Skeletal muscle satellite cell (primary cell): ENCODE results near the gene BICDL2.

Source experiments
- H3K27me3 ChIP-seq: 2 replicates; pipeline ENCODE4 v1.7.0; 2013; ENCODE audit warnings: low read length; ENCODE audit not compliant: control insufficient read depth, insufficient read depth
- H3K36me3 ChIP-seq: 2 replicates; pipeline ENCODE4 v1.7.0; 2013; ENCODE audit warnings: mild to moderate bottlenecking, control low read depth, low read length; ENCODE audit not compliant: insufficient read depth
- H3K4me1 ChIP-seq: 2 replicates; pipeline ENCODE4 v1.7.0; 2013; ENCODE audit warnings: low read length; ENCODE audit not compliant: control insufficient read depth, insufficient read depth
- H3K4me2 ChIP-seq: 2 replicates; pipeline ENCODE4 v1.7.0; 2013; ENCODE audit warnings: mild to moderate bottlenecking, low read length
- H3K4me3 ChIP-seq: 2 replicates; pipeline ENCODE4 v1.7.0; 2013; ENCODE audit warnings: low read length
- H3K9ac ChIP-seq: 2 replicates; pipeline ENCODE4 v1.7.0; 2013; ENCODE audit warnings: mild to moderate bottlenecking, low read depth, low read length, moderate library complexity
- H3K9me3 ChIP-seq: replicated peaks from 2 replicates; pipeline ENCODE4 v1.7.0; 2013; ENCODE audit warnings: mild to moderate bottlenecking, control low read depth, low read length

The BICDL2 gene

GRCh38 chr16:2999929-3000328 is 36.8 kb downstream of the BICDL2 start:
- H3K36me3 ChIP-seq = no peaks in the 10 kb centered on the region
- H3K9ac ChIP-seq = no peak overlapping the region
- no peaks in the 10 kb centered on the region for H3K4me1 ChIP-seq
- no peak overlapping the region for H3K4me3 ChIP-seq
- H3K4me2 ChIP-seq = no peak overlapping the region
- H3K27me3 ChIP-seq = peaks cover 14% of the 10 kb centered on the region
- H3K9me3 ChIP-seq = no peaks in the 10 kb centered on the region

- Histone ChIP-seq H3K27me3 (peaks cover 14% of the 10 kb centered on the region), H3K9ac (no peak overlapping the region), H3K4me3 (no peak overlapping the region), H3K9me3 (no peaks in the 10 kb centered on the region), H3K4me1 (no peaks in the 10 kb centered on the region), H3K36me3 (no peaks in the 10 kb centered on the region), H3K4me2 (no peak overlapping the region)
Measured at GRCh38 chr16:2996298-2996697, 40.4 kb downstream of the BICDL2 start.

DNA sequence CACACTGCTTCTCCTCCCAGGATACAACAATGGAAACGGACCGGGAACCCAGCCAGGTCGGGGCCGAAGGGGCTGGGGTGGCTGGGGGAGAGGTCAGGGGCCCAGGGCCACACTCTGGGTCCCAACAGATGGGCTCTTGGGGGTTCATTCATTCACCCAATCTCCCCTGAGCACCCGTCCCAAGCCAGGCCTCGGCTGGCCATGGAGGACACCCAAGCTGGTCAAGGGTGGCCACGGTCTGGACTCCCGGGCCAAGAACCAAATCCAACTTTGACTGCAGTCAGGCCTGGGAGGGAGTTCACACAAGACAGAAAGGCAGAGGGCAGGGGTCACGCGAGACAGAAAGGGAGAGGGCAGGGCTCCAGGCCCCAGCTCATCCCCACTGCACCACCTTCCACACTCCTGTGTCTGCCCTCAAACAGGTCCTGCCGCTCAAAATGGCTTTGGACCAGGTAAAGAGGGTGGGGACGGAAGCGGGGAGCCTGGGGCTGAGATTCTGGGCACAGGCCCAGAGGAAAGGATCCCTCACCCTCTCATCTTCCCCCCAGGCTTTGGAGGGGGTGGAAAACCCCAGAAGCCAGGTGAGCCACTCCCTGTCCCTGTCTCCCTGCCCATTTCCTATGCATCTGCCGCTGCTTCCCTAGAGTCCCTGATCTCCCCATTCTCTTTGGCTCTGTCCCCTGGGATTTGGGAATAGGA is 44.2 kb downstream of the BICDL2 start:
- no peak overlapping the region for H3K9ac ChIP-seq
- no peaks in the 10 kb centered on the region for H3K36me3 ChIP-seq
- H3K4me2 ChIP-seq = no peak overlapping the region
- H3K4me1 ChIP-seq = no peaks in the 10 kb centered on the region
- H3K4me3 ChIP-seq = no peak overlapping the region
- H3K9me3 ChIP-seq = no peaks in the 10 kb centered on the region
- H3K27me3 ChIP-seq = peaks cover 4% of the 10 kb centered on the region

DNA sequence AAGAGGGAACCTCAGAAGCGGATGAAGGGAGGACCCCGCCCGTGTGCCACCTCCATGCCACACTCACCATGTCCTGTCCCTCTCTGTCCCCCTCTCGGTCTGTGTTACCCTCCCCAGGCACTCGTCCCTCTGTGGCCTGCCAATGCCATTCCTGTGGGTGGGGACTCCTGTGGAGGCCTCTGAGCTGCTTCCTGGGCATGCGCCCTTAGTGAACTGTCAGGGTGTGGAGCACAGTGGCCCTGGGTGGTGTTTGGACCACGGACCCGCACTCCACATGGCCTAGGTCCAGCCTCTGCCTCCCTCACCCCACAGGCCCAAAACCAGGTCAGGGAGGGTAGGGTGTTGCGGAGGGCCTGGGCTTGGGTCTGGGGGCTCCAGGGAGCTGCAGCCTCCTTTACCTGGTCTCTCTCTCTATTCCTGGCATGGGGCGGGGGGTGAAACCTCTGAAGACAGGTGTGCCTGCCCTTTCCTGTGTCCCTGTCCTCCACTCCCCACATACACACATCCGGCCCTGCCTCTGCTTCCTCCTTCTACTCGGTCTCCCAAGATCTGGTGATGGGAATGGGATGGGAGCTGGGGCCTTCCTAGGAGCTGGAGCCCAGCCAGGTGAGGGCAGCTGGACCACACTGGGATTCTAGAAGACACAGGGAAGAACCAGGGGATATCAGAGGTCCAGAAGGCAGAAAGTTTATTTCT is 45.0 kb downstream of the BICDL2 start:
- Histone ChIP-seq H3K4me3 (no peak overlapping the region), H3K9ac (no peak overlapping the region), H3K36me3 (no peaks in the 10 kb centered on the region), H3K4me2 (no peak overlapping the region), H3K9me3 (no peaks in the 10 kb centered on the region), H3K27me3 (peaks cover 4% of the 10 kb centered on the region), H3K4me1 (no peaks in the 10 kb centered on the region)

- Histone ChIP-seq H3K4me1 (peaks cover 1% of the 10 kb centered on the region), H3K4me2 (no peak overlapping the region), H3K9me3 (no peaks in the 10 kb centered on the region), H3K27me3 (no peaks in the 10 kb centered on the region), H3K4me3 (no peak overlapping the region), H3K9ac (no peak overlapping the region), H3K36me3 (no peaks in the 10 kb centered on the region)
Measured at GRCh38 chr16:2990891-2991290, 45.9 kb downstream of the BICDL2 start.

DNA sequence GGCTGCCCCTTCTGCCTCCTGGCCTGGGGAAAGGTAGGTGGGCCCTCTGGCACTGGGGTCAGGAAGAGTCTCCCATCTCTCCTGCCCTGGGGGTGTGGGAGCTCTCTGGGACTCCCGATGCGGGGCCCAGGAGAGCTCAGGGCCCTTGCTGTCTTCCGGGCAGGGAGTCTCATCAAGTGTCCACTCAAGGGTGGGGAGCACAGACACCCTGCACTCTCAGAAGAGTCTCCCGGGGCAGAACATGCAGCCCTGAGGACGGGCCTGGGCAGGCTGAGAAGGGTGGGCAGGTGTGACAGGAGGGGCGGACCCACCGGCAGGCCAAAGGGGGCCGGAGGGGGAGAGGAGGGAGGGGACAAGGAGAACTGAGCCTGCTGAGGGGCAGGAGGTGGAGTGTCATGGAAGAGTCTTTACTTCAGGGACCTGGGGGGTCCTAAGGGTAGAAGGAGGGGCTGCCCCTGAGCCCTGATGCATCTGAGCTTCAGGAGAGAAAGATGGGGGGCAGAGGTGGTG is 48.1 kb downstream of the BICDL2 start:
- no peak overlapping the region for H3K4me2 ChIP-seq
- no peak overlapping the region for H3K4me3 ChIP-seq
- H3K27me3 ChIP-seq = no peaks in the 10 kb centered on the region
- peaks cover 14% of the 10 kb centered on the region for H3K4me1 ChIP-seq
- H3K9ac ChIP-seq = no peak overlapping the region
- H3K9me3 ChIP-seq = no peaks in the 10 kb centered on the region
- no peaks in the 10 kb centered on the region for H3K36me3 ChIP-seq

DNA sequence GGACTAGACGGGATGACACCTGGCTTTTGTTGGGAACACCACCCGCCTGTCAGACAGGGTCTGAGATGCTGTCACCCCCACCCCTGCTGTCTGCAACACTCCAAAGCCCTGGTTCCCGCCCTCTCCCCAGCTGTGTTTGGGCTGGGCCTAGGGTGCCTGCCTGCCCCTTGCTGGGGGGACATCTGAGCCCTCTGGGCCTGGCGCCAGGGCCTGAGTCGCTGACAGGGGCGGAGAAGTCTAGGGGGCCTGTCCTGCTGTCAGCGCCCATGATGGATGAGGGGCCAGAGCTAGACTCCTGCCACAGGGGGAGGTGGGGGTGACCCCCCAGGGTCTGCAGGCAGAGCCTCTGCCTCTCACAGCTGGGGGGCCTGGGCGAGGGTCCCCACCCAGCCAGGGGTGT is 48.9 kb downstream of the BICDL2 start:
- H3K9ac ChIP-seq = no peak overlapping the region
- H3K9me3 ChIP-seq = no peaks in the 10 kb centered on the region
- H3K4me2 ChIP-seq = no peak overlapping the region
- peaks cover 14% of the 10 kb centered on the region for H3K4me1 ChIP-seq
- H3K4me3 ChIP-seq = no peak overlapping the region
- H3K27me3 ChIP-seq = no peaks in the 10 kb centered on the region
- H3K36me3 ChIP-seq = no peaks in the 10 kb centered on the region

DNA sequence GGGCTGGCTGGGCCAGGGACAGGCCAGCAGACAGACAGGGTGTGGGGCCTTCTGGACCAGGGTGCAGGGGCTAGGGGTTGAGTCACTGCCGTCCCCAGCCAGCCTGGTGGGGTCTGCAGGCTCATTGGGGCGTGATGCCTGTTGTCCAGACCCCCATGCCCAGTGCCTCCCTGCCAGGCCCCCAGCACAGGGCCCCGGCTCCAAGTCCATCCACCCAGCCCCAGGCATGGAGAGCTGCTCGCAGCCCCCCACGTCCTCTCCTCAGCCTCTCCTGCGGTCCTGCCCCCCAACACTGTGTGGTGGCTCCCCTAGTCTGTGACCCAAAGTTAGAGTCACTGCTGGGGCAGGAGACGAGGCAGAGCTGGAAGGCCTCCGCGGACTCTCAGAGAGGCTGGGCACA is 49.5 kb downstream of the BICDL2 start:
- no peaks in the 10 kb centered on the region for H3K27me3 ChIP-seq
- H3K4me3 ChIP-seq = no peak overlapping the region

GRCh38 chr16:2986623-2987188 is 50.0 kb downstream of the BICDL2 start:
- H3K4me3 ChIP-seq = no peak overlapping the region
- H3K4me1 ChIP-seq = peaks cover 14% of the 10 kb centered on the region
- H3K4me2 ChIP-seq = no peak overlapping the region
- H3K27me3 ChIP-seq = no peaks in the 10 kb centered on the region
- no peak overlapping the region for H3K9ac ChIP-seq
- no peaks in the 10 kb centered on the region for H3K9me3 ChIP-seq
- H3K36me3 ChIP-seq = no peaks in the 10 kb centered on the region

More for the DNA sequence above, 49.5 kb downstream of the BICDL2 start:
- Histone ChIP-seq H3K9me3 (no peaks in the 10 kb centered on the region), H3K4me2 (no peak overlapping the region), H3K9ac (no peak overlapping the region), H3K4me1 (peaks cover 14% of the 10 kb centered on the region), H3K36me3 (no peaks in the 10 kb centered on the region)

GRCh38 chr16:2985893-2986355 is 50.8 kb downstream of the BICDL2 start:
- Histone ChIP-seq H3K4me2 (no peak overlapping the region), H3K4me3 (no peak overlapping the region), H3K36me3 (no peaks in the 10 kb centered on the region), H3K4me1 (peaks cover 15% of the 10 kb centered on the region), H3K9ac (no peak overlapping the region), H3K9me3 (no peaks in the 10 kb centered on the region), H3K27me3 (no peaks in the 10 kb centered on the region)

GRCh38 chr16:2985462-2985861 is 51.3 kb downstream of the BICDL2 start:
- Histone ChIP-seq H3K9ac (no peak overlapping the region), H3K27me3 (no peaks in the 10 kb centered on the region), H3K36me3 (no peaks in the 10 kb centered on the region)

More at GRCh38 chr16:2985462-2985861, 51.3 kb downstream of the BICDL2 start:
- H3K4me2 ChIP-seq = no peak overlapping the region
- H3K4me1 ChIP-seq = peaks cover 19% of the 10 kb centered on the region
- H3K4me3 ChIP-seq = no peak overlapping the region
- H3K9me3 ChIP-seq = no peaks in the 10 kb centered on the region
